GM12878 (cell line): ENCODE data around the gene PLXND1. TPM values are rescaled to one million over a fixed set of nuclear protein-coding genes. Genes with fewer than 3 reads are reported as not detected.

Experiments used
- ATAC-seq: fragments of 200-7000 bp; cut with Tn5 transposase; 3 replicates; pipeline ENCODE4 v1.9.1; 2020; ENCODE audit warnings: mild to moderate bottlenecking, moderate library complexity
- BruUV-seq: library from RNA; stranded (reverse); fragments of 400-500 nt; replicated peaks from 2 replicates; lab custom pipeline; 2021; lab: Mats Ljungman, UMichigan
- CTCF ChIA-PET: fragments of 300-600 bp; sonication (Branson Sonifier 250); formaldehyde crosslinking; extraction: SDS; loops from one replicate; lab custom pipeline; 2021; ENCODE audit warnings: inconsistent platforms; lab: Yijun Ruan, JAX
- POLR2A ChIA-PET: fragments of 350-600 bp; formaldehyde crosslinking; extraction: SDS; loops from one replicate; lab custom pipeline; 2021; ENCODE audit warnings: inconsistent platforms; lab: Charles Lee
- RAD21 ChIA-PET: fragments of 300-600 bp; sonication (Branson Sonifier 250); formaldehyde crosslinking; loops from one replicate; lab custom pipeline; 2023; ENCODE audit warnings: antibody characterized with exemption; ENCODE audit not compliant: unreplicated experiment; lab: Charles Lee
- SMC1A ChIA-PET: fragments of 300-600 bp; sonication (Branson Sonifier 250); formaldehyde crosslinking; loops from one replicate; lab custom pipeline; 2023; ENCODE audit not compliant: unreplicated experiment, uncharacterized antibody; lab: Charles Lee
- DNase-seq: peaks from one replicate; pipeline ENCODE4 v3.0.0-alpha.2; 2011; ENCODE audit warnings: low read depth, low spot score
- FAIRE-seq: peaks from 3 replicates; lab custom pipeline; 2011; peaks lifted over from hg19 to GRCh38; lab: Jason Lieb, UNC
- H2AFZ ChIP-seq: 2 replicates; pipeline ENCODE4 v1.6.0; 2011; ENCODE audit warnings: low read depth, low read length, control low read depth; ENCODE audit not compliant: control insufficient read depth
- H3K27ac ChIP-seq: 2 replicates; pipeline ENCODE4 v1.5.1; 2011; ENCODE audit warnings: control low read depth; ENCODE audit not compliant: control insufficient read depth, insufficient read depth
- H3K27me3 ChIP-seq, 2 experiments: replicated peaks in 1 of 2; 2 replicates each; pipeline versions ENCODE4 v1.6.0 to v1.6.1; 2011; ENCODE audit warnings: low read length in 1 of 2; ENCODE audit not compliant: control insufficient read depth in 2 of 2, insufficient read depth in 2 of 2
- H3K36me3 ChIP-seq, 2 experiments: 2 replicates each; pipeline ENCODE4 v1.5.1; 2011; ENCODE audit warnings: low read length in 1 of 2; ENCODE audit not compliant: control insufficient read depth in 2 of 2, insufficient read depth in 2 of 2
- H3K4me1 ChIP-seq: 2 replicates; pipeline ENCODE4 v1.6.1; 2011; ENCODE audit warnings: mild to moderate bottlenecking, low read length, moderate library complexity, mixed read lengths; ENCODE audit not compliant: control insufficient read depth, insufficient read depth
- H3K4me2 ChIP-seq: 2 replicates; pipeline ENCODE4 v1.6.0; 2011; ENCODE audit warnings: control low read depth; ENCODE audit not compliant: control insufficient read depth, insufficient read depth
- H3K4me3 ChIP-seq: fragments of 200-600 bp; sonication (generic); 2 replicates; pipeline ENCODE4 v1.5.1; 2016
- H3K79me2 ChIP-seq: 2 replicates; pipeline ENCODE4 v1.6.0; 2011; ENCODE audit warnings: low read length; ENCODE audit not compliant: control insufficient read depth, insufficient read depth
- H3K9ac ChIP-seq: 2 replicates; pipeline ENCODE4 v1.8.0; 2011; ENCODE audit warnings: low read length, control low read depth, mixed read lengths; ENCODE audit not compliant: control insufficient read depth, insufficient read depth
- H3K9me3 ChIP-seq: replicated peaks from 3 replicates; pipeline ENCODE4 v1.5.1; 2011; ENCODE audit warnings: mild to moderate bottlenecking, low read length; ENCODE audit not compliant: control insufficient read depth, insufficient read depth
- H4K20me1 ChIP-seq: 2 replicates; pipeline ENCODE4 v1.6.0; 2011; ENCODE audit not compliant: control insufficient read depth, insufficient read depth
- BHLHE40 ChIP-seq, 2 experiments: fragments of 450-650 bp in 1 of 2; IDR thresholded peaks; 2 replicates each; pipeline ENCODE4 v1.6.1; 2011 to 2017; ENCODE audit warnings: low read depth in 2 of 2, borderline replicate concordance in 1 of 2, improper control_type of control experiment in 1 of 2, low read length in 1 of 2, mild to moderate bottlenecking in 1 of 2
- MLLT1 ChIP-seq: fragments of 450-650 bp; IDR thresholded peaks from 2 replicates; pipeline ENCODE4 v1.6.1; 2016; ENCODE audit warnings: mild to moderate bottlenecking
- NR2C1 ChIP-seq: fragments of 450-650 bp; IDR thresholded peaks from 2 replicates; pipeline ENCODE4 v1.6.1; 2017; ENCODE audit warnings: antibody characterized with exemption, mild to moderate bottlenecking, moderate library complexity
- NR2C2 ChIP-seq: IDR thresholded peaks from 2 replicates; pipeline ENCODE4 v1.6.1; 2011; ENCODE audit warnings: borderline replicate concordance, low read depth; ENCODE audit not compliant: control insufficient read depth, insufficient read length
- ZNF687 ChIP-seq: fragments of 450-650 bp; IDR thresholded peaks from 2 replicates; pipeline ENCODE4 v1.6.1; 2017; ENCODE audit warnings: mild to moderate bottlenecking, moderate library complexity
- WGBS: methylation state at CpG from one replicate; pipeline ENCODE4 v1.1.6; 2016; ENCODE audit warnings: low lambda C conversion rate; ENCODE audit not compliant: insufficient replicate concordance, insufficient coverage; ENCODE audit errors: missing lambda C conversion rate; 5-methylcytosine and 5-hydroxymethylcytosine counted together
- in situ Hi-C: fragments of 300-500 bp; cut with MboI; formaldehyde crosslinking; loops from 9 replicates; pipeline ENCODE4 v1.14.3; 2018; ENCODE audit warnings: mixed read lengths
- intact Hi-C: fragments of 100-400 bp; cut with micrococcal nuclease; formaldehyde crosslinking; loops from one replicate; pipeline ENCODE4 v1.14.2; 2022; ENCODE audit not compliant: unreplicated experiment
- polyA plus RNA-seq, 11 experiments: library from polyadenylated mRNA; depleted of rRNA in 4 of 11; unstranded in 6 of 11; stranded (reverse) in 5 of 11; fragments of >200 nt; fragmentation: Nextera tagmentation in 4 of 11; fragmentation: Illumina TruSeq in 1 of 11; extraction: Ambion mirVana in 4 of 11; extraction: Trizol in 1 of 11; gene quantifications; 1 replicate in 1 of 11; 2 replicates in 10 of 11; pipeline versions ENCODE4 v1.2.1 to v1.2.3, GENCODE V29; 2011 to 2016; ENCODE audit warnings: inconsistent platforms in 2 of 11, missing spikeins in 2 of 11, low read depth in 1 of 11
- total RNA-seq, 4 experiments: library from RNA; depleted of rRNA in 3 of 4; stranded (reverse); fragments of >200 nt in 3 of 4; fragmentation: Illumina TruSeq in 1 of 4; extraction: Trizol in 1 of 4; gene quantifications; 2 replicates each; pipeline versions ENCODE4 v1.2.1 to v1.2.3, GENCODE V29; 2013 to 2021

Gene PLXND1
- total and polyA plus RNA-seq, 10 of the 15 experiments (the other 5 are each of a cell fraction or from before 2014, with no cell fraction given): 0.01 to 2.3 (median 0.72) TPM; not detected in 7

- BruUV-seq: no TSS peak
- Histone ChIP-seq H3K36me3 (no peaks in the 10 kb centered on the region), H3K27me3 (no peaks in the 10 kb centered on the region), H2AFZ (no peak overlapping the region), H3K4me3 (no peak overlapping the region), H3K9ac (no peak overlapping the region), H3K79me2 (no peaks in the 10 kb centered on the region), H4K20me1 (no peaks in the 10 kb centered on the region), H3K27ac (no peak overlapping the region), H3K4me1 (peaks cover 12% of the 10 kb centered on the region), H3K4me2 (no peak overlapping the region), H3K9me3 (no peaks in the 10 kb centered on the region)
- no peak for ATAC-seq
- CTCF ChIA-PET: no interaction called here
- DNase-seq: no peak
- WGBS: 33% methylated on average over 5 of the region's 5 CpGs
- in situ Hi-C loops (no loop called here), intact Hi-C loops (no loop called here)
- no peak for FAIRE-seq
- SMC1A ChIA-PET: no interaction called here
- POLR2A ChIA-PET: no interaction called here
- no peak for TF ChIP-seq ZNF687
- TF ChIP-seq NR2C2: no peak
- TF ChIP-seq NR2C1: no peak
- no peak for TF ChIP-seq BHLHE40 (IDR thresholded peaks at IDR 0.05; ENCODE audit: borderline replicate concordance in 1 of 2, low read depth in 2 of 2, low read length in 1 of 2)
- no peak for TF ChIP-seq MLLT1
- RAD21 ChIA-PET: interaction anchor here (1.8 kb wide), 1 partner anchor 10 kb away, joined by 3 read pairs; no protein-coding TSS in a partner anchor
Measured at GRCh38 chr3:129522953-129523352, 83.5 kb downstream of the PLXND1 start.
